Psoas muscle (tissue), 8 donors: ENCODE results near the gene MEOX2. TPM values are rescaled to one million over a fixed set of nuclear protein-coding genes. Genes with fewer than 3 reads are reported as not detected.

Experiments used
- ATAC-seq, 4 donors: fragments of 200-7000 bp; cut with Tn5 transposase; one replicate each; pipeline ENCODE4 v1.9.1; 2020; ENCODE audit warnings: moderate library complexity in 3 of 4, mild to moderate bottlenecking in 2 of 4
- DNase-seq, 2 donors: peaks; one replicate each; pipeline ENCODE4 v3.0.0-alpha.2; 2020
- H3K27ac ChIP-seq: fragments of 200-600 bp; one replicate; pipeline ENCODE4 v1.8.0; 2022
- H3K27me3 ChIP-seq, 3 donors: fragments of 200-600 bp in 1 of 3; one replicate each; pipeline versions ENCODE4 v1.6.1 to v1.8.0; 2013 to 2022; ENCODE audit warnings: low read length in 2 of 3, mild to moderate bottlenecking in 2 of 3, moderate library complexity in 1 of 3; ENCODE audit not compliant: insufficient read depth in 3 of 3
- H3K36me3 ChIP-seq, 2 donors: fragments of 200-600 bp in 1 of 2; one replicate each; pipeline versions ENCODE4 v1.6.1 to v1.8.0; 2013 to 2022; ENCODE audit warnings: low read depth in 1 of 2, mild to moderate bottlenecking in 1 of 2, moderate library complexity in 1 of 2; ENCODE audit not compliant: insufficient read depth in 1 of 2
- H3K4me1 ChIP-seq: fragments of 200-600 bp; one replicate; pipeline ENCODE4 v1.8.0; 2022
- H3K4me3 ChIP-seq: fragments of 200-600 bp; one replicate; pipeline ENCODE4 v1.8.0; 2022; ENCODE audit warnings: mild to moderate bottlenecking
- H3K9me3 ChIP-seq: fragments of 200-600 bp; one replicate; pipeline ENCODE4 v1.8.0; 2022
- CTCF ChIP-seq: fragments of 200-600 bp; IDR thresholded peaks from one replicate; pipeline ENCODE4 v1.8.0; 2022; ENCODE audit warnings: antibody characterized with exemption
- WGBS, 3 donors: extraction: QIAGEN DNeasy Blood & Tissue Kit; methylation state at CpG; one replicate each; pipeline versions ENCODE4 v1.1.6 to v1.1.7; 2013; 5-methylcytosine and 5-hydroxymethylcytosine counted together
- intact Hi-C, 2 donors: fragments of 100-400 bp; cut with DNase I; formaldehyde crosslinking; loops; one replicate each; pipeline versions ENCODE4 v1.11.0 to v1.14.2; 2022
- polyA plus RNA-seq, 3 donors: library from polyadenylated mRNA; stranded (reverse); fragments of 200-250 nt; gene quantifications; one replicate each; pipeline ENCODE4 v1.2.3, GENCODE V29; 2013
- total RNA-seq, 4 donors: library from RNA; stranded (reverse); fragmentation: NEBNext Ultra II Directional in 2 of 4; extraction: Animal tissue kit (Norgen Biotek cat#: 25700) in 2 of 4; gene quantifications; one replicate each; pipeline versions ENCODE4 v1.2.1 to v1.2.4, GENCODE V29; 2021 to 2023
- donor health status: healthy with polysubstance abuse.
- donor health status: DM: no; HTN: no; CAD: no; lungs with moderate emphysema.
- donor health status: Bipolar disorder and iron deficiency.
- donor health status: healthy.
- donor health status: DM: yes; HTN: yes; CAD: no.
- donor health status: DM: no; HTN: no; CAD: no.
- donor health status: DM: no; HTN: no; CAD: no.
- donor health status: DM: yes; HTN: yes; CAD: no.

MEOX2 gene
- total and polyA plus RNA-seq, 7 donors = 3.1 to 6.9 (median 4.0) TPM

- peak; percentile 34 to 70 for DNase-seq
- Histone ChIP-seq H3K9me3 (no peaks in the 10 kb centered on the region), H3K36me3 (no peaks in the 10 kb centered on the region), H3K4me3 (peak overlapping the region; percentile 71), H3K27ac (peak overlapping the region; percentile 76), H3K27me3 (peaks cover 0 to 37% (median 12%) of the 10 kb centered on the region in 3 donors), H3K4me1 (no peaks in the 10 kb centered on the region)
- intact Hi-C loops = loop anchor here (2.0 to 10.0 kb wide), 3 partner anchors 130 to 383 kb away; no protein-coding TSS in a partner anchor
- ATAC-seq = peak in 1 of 4 donors; percentile 34
- WGBS, 3 donors = 7 to 9% (median 8%) methylated on average over 21 of the region's 21 CpGs
- no peak for TF ChIP-seq CTCF
Observed at GRCh38 chr7:15687546-15688278, 1.2 kb upstream of the MEOX2 start.

GRCh38 chr7:15686957-15687545, 568 bp upstream of the MEOX2 start:
- H3K4me3 ChIP-seq = peak overlapping the region; percentile 71
- H3K27ac ChIP-seq = peak overlapping the region; percentile 76
- DNase-seq (no peak), ATAC-seq (peak in 1 of 4 donors; percentile 5)
- TF ChIP-seq CTCF = no peak
- WGBS, 3 donors = 2 to 4% (median 3%) methylated on average over 30 of the region's 30 CpGs
- H3K27me3 ChIP-seq = peaks cover 0 to 37% (median 12%) of the 10 kb centered on the region in 3 donors
- no peaks in the 10 kb centered on the region for H3K9me3 ChIP-seq
- H3K4me1 ChIP-seq = no peaks in the 10 kb centered on the region
- H3K36me3 ChIP-seq = no peaks in the 10 kb centered on the region
- intact Hi-C loops = loop anchor here (2.0 to 10.0 kb wide), 3 partner anchors 130 to 384 kb away; no protein-coding TSS in a partner anchor

GRCh38 chr7:15685358-15686294, 857 bp downstream of the MEOX2 start:
- DNase-seq (peak; percentile 71 to 85), ATAC-seq (peak; percentile 23 to 67 (median 42))
- no peaks in the 10 kb centered on the region for H3K36me3 ChIP-seq
- 1 to 2% (median 1%) methylated on average over 54 of the region's 54 CpGs for WGBS, 3 donors
- peak overlapping the region; percentile 71 for H3K4me3 ChIP-seq
- H3K27me3 ChIP-seq = peaks cover 0 to 37% (median 12%) of the 10 kb centered on the region in 3 donors
- no peaks in the 10 kb centered on the region for H3K4me1 ChIP-seq
- no peak for TF ChIP-seq CTCF
- H3K9me3 ChIP-seq = no peaks in the 10 kb centered on the region
- intact Hi-C loops = loop anchor here (2.0 to 10.0 kb wide), 3 partner anchors 128 to 385 kb away; no protein-coding TSS in a partner anchor
- peak overlapping the region; percentile 76 for H3K27ac ChIP-seq

GRCh38 chr7:15684871-15685270, 1.6 kb downstream of the MEOX2 start:
- peak in 1 of 2 donors; percentile 31 for DNase-seq
- no peak for TF ChIP-seq CTCF
- Histone ChIP-seq H3K27ac (peak overlapping the region; percentile 76), H3K4me3 (peak overlapping the region; percentile 71), H3K9me3 (no peaks in the 10 kb centered on the region), H3K36me3 (no peaks in the 10 kb centered on the region), H3K27me3 (peaks cover 0 to 37% (median 12%) of the 10 kb centered on the region in 3 donors), H3K4me1 (no peaks in the 10 kb centered on the region)
- peak in 2 of 4 donors; percentile 31 to 47 for ATAC-seq
- WGBS, 3 donors = 6 to 11% (median 10%) methylated on average over 9 of the region's 9 CpGs
- intact Hi-C loops = loop anchor here (5.0 to 10.0 kb wide), 2 partner anchors 128 to 380 kb away; no protein-coding TSS in a partner anchor
